K562 (cell line): ENCODE data around the gene MAPKAPK2. TPM values are rescaled to one million over a fixed set of nuclear protein-coding genes. Genes with fewer than 3 reads are reported as not detected.

Experiments
- ATF3 ChIP-seq, 2 experiments: fragments of 450-650 bp in 1 of 2; sonication (generic) in 1 of 2; formaldehyde crosslinking in 1 of 2; IDR thresholded peaks in 1 of 2; conservative IDR thresholded peaks in 1 of 2; 2 replicates each; pipeline versions ENCODE4 v1.6.1 to v1.8.1; 2016 to 2023; ENCODE audit warnings: mild to moderate bottlenecking in 2 of 2, moderate library complexity in 2 of 2, inconsistent platforms in 1 of 2, missing genetic modification reagents in 1 of 2
- BDP1 ChIP-seq: IDR thresholded peaks from 3 replicates; pipeline ENCODE4 v1.6.1; 2011; ENCODE audit not compliant: insufficient read length, insufficient read depth
- CREB1 ChIP-seq, 2 experiments: sonication (generic) in 1 of 2; formaldehyde crosslinking in 1 of 2; IDR thresholded peaks; 2 replicates each; pipeline versions ENCODE4 v1.6.1 to v1.8.0; 2012 to 2022; ENCODE audit warnings: inconsistent platforms in 1 of 2, mild to moderate bottlenecking in 1 of 2, missing genetic modification reagents in 1 of 2, moderate library complexity in 1 of 2
- CTBP1 ChIP-seq: fragments of 450-650 bp; IDR thresholded peaks from 2 replicates; pipeline ENCODE4 v1.6.1; 2016; ENCODE audit warnings: borderline replicate concordance
- L3MBTL2 ChIP-seq: fragments of 450-650 bp; IDR thresholded peaks from 2 replicates; pipeline ENCODE4 v1.6.1; 2016; ENCODE audit warnings: mild to moderate bottlenecking, moderate library complexity
- LCOR ChIP-seq: sonication (generic); formaldehyde crosslinking; IDR thresholded peaks from 2 replicates; pipeline ENCODE4 v1.8.0; 2022; ENCODE audit warnings: mild to moderate bottlenecking, missing genetic modification reagents
- LEF1 ChIP-seq: fragments of 450-650 bp; IDR thresholded peaks from 2 replicates; pipeline ENCODE4 v1.6.1; 2016; ENCODE audit warnings: mild to moderate bottlenecking
- MGA ChIP-seq: fragments of 450-650 bp; IDR thresholded peaks from 2 replicates; pipeline ENCODE4 v1.6.1; 2016; ENCODE audit warnings: mild to moderate bottlenecking, moderate library complexity
- SMC3 ChIP-seq: conservative IDR thresholded peaks from 2 replicates; pipeline ENCODE4 v1.6.1; 2011; ENCODE audit warnings: low read depth, low read length, improper control_type of control experiment; ENCODE audit not compliant: insufficient read depth
- SRSF3 ChIP-seq: fragments of 200-400 bp; formaldehyde crosslinking; IDR thresholded peaks from 2 replicates; pipeline ENCODE4 v1.6.1; 2016; ENCODE audit warnings: mild to moderate bottlenecking, low read length, moderate library complexity; ENCODE audit not compliant: insufficient read depth
- SRSF9 ChIP-seq: fragments of 200-400 bp; formaldehyde crosslinking; IDR thresholded peaks from 2 replicates; pipeline ENCODE4 v1.6.1; 2017; ENCODE audit warnings: low read depth, low read length, borderline replicate concordance
- WHSC1 ChIP-seq: IDR thresholded peaks from one replicate; pipeline ENCODE4 v1.6.1; 2012; ENCODE audit warnings: low read length, control low read depth, inconsistent platforms
- ZBTB2 ChIP-seq: fragments of 450-650 bp; IDR thresholded peaks from 2 replicates; pipeline ENCODE4 v1.6.1; 2016; ENCODE audit warnings: antibody characterized with exemption
- ZNF324 ChIP-seq: fragments of 250-450 bp; sonication (Bioruptor Pico); IDR thresholded peaks from 2 replicates; pipeline ENCODE4 v1.4.0; 2020; ENCODE audit warnings: mild to moderate bottlenecking
- ZNF717 ChIP-seq: fragments of 250-450 bp; sonication (Bioruptor Pico); IDR thresholded peaks from 2 replicates; pipeline ENCODE4 v1.5.0; 2021
- polyA plus RNA-seq, 8 experiments: library from polyadenylated mRNA; depleted of rRNA in 4 of 8; stranded (reverse) in 5 of 8; unstranded in 3 of 8; fragments of >200 nt; fragmentation: Nextera tagmentation in 2 of 8; fragmentation: Illumina TruSeq in 1 of 8; extraction: Ambion mirVana in 2 of 8; extraction: Trizol in 1 of 8; gene quantifications; 2 replicates each; pipeline versions ENCODE4 v1.2.1 to v1.2.3, GENCODE V29; 2011 to 2014; ENCODE audit warnings: inconsistent platforms in 1 of 8, missing spikeins in 1 of 8
- total RNA-seq, 7 experiments: library from RNA; depleted of rRNA in 6 of 7; stranded (reverse); fragments of >200 nt in 6 of 7; fragmentation: Illumina TruSeq in 2 of 7; extraction: Trizol in 2 of 7; gene quantifications; 2 replicates each; pipeline versions ENCODE4 v1.2.1 to v1.2.3, GENCODE V29; 2011 to 2021; ENCODE audit warnings: low replicate concordance in 1 of 7

The MAPKAPK2 gene
- total and polyA plus RNA-seq, 9 of the 15 experiments (the other 6 are each of a cell fraction or from before 2014, with no cell fraction given): 0.63 to 94.2 (median 52.1) TPM

GRCh38 chr1:206766251-206766856, 81.6 kb downstream of the MAPKAPK2 start (continued):
- TF ChIP-seq MGA: no peak
- no peak for TF ChIP-seq SMC3
- TF ChIP-seq ZNF324: no peak
- peak; percentile 61 for TF ChIP-seq L3MBTL2
- no peak for TF ChIP-seq BDP1
- no peak for TF ChIP-seq WHSC1
- TF ChIP-seq CREB1 (IDR thresholded peaks at IDR 0.05): no peak
- no peak for TF ChIP-seq CREB1 (CRISPR knock-in tag; IDR thresholded peaks at IDR 0.05)
- TF ChIP-seq ZNF717 (CRISPR knock-in tag): no peak
- peak; percentile 49; the same call in 1 of the 2 replicates for TF ChIP-seq ATF3 (IDR thresholded peaks at IDR 0.05)
- TF ChIP-seq ATF3 (CRISPR knock-in tag; conservative IDR thresholded peaks at IDR 0.05): 0 out of 2 replicates have a peak, but pooled peaks have one; percentile 67
- TF ChIP-seq SRSF3: no peak
- peak; percentile 80 for TF ChIP-seq CTBP1
- TF ChIP-seq SRSF9: no peak
- peak; percentile 75 for TF ChIP-seq LCOR
- peak; percentile 100 for TF ChIP-seq LEF1
- TF ChIP-seq ZBTB2: no peak
